ENCODE data around the gene ATRN. TPM values are rescaled to one million over a fixed set of nuclear protein-coding genes. Genes with fewer than 3 reads are reported as not detected.
A peak's percentile ranks its signal among the peaks of the same experiment; 100 is the strongest.

ATRN gene
- total and polyA plus RNA-seq, 2 experiments from 2014 or later, result 2.2 to 18.3 TPM

DNA sequence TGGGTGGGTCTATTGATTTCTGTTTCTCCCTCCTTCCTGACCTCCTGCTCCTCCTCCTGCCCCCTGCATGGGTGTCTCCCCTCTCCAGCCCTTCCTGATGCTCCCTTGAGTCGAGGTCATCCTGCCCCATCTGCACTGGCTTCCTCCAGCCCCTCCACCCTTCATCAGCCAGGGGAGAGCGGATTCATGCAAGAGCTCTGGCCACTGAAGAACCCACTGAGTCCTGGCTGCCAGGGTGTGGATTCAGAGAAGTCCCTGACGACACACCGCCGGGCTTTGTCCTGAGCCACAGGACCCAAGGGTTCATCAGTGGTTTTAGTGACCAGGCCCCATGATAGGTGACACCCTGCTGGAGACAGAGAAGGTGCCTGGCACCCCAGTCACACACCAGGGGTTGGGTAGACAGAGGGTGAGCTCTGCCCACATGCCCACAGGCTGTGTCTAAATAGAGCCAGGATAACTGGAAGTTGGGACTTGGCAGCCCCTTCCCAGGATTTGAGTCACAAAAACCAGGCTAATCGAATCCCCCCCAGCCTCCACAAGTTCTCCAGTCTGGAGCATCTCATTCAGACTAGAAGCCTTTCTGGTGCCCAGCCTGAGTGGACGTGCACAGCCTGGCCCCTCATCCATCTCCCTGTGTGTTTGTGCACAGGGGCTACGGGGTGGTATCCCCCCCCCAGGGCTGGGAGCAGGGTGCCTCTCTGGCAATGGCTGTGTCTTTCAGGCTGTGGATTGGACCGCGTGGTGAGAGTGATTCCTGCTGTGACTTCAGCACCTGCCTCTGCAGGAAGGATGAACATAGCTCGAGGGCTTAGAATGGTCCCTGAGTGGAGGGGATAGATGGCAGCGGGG is 191.2 kb downstream of the ATRN start:
- TF ChIP-seq JUNB (IDR thresholded peaks at IDR 0.05; ENCODE audit: unreplicated experiment), result no peak
- no peak for TF ChIP-seq EZH2 (IDR thresholded peaks at IDR 0.05; ENCODE audit: low read depth, unreplicated experiment)
- TF ChIP-seq ZNF331 (CRISPR knock-in tag; IDR thresholded peaks at IDR 0.05; ENCODE audit: low read depth), result no peak
- TF ChIP-seq, protein P1, sequence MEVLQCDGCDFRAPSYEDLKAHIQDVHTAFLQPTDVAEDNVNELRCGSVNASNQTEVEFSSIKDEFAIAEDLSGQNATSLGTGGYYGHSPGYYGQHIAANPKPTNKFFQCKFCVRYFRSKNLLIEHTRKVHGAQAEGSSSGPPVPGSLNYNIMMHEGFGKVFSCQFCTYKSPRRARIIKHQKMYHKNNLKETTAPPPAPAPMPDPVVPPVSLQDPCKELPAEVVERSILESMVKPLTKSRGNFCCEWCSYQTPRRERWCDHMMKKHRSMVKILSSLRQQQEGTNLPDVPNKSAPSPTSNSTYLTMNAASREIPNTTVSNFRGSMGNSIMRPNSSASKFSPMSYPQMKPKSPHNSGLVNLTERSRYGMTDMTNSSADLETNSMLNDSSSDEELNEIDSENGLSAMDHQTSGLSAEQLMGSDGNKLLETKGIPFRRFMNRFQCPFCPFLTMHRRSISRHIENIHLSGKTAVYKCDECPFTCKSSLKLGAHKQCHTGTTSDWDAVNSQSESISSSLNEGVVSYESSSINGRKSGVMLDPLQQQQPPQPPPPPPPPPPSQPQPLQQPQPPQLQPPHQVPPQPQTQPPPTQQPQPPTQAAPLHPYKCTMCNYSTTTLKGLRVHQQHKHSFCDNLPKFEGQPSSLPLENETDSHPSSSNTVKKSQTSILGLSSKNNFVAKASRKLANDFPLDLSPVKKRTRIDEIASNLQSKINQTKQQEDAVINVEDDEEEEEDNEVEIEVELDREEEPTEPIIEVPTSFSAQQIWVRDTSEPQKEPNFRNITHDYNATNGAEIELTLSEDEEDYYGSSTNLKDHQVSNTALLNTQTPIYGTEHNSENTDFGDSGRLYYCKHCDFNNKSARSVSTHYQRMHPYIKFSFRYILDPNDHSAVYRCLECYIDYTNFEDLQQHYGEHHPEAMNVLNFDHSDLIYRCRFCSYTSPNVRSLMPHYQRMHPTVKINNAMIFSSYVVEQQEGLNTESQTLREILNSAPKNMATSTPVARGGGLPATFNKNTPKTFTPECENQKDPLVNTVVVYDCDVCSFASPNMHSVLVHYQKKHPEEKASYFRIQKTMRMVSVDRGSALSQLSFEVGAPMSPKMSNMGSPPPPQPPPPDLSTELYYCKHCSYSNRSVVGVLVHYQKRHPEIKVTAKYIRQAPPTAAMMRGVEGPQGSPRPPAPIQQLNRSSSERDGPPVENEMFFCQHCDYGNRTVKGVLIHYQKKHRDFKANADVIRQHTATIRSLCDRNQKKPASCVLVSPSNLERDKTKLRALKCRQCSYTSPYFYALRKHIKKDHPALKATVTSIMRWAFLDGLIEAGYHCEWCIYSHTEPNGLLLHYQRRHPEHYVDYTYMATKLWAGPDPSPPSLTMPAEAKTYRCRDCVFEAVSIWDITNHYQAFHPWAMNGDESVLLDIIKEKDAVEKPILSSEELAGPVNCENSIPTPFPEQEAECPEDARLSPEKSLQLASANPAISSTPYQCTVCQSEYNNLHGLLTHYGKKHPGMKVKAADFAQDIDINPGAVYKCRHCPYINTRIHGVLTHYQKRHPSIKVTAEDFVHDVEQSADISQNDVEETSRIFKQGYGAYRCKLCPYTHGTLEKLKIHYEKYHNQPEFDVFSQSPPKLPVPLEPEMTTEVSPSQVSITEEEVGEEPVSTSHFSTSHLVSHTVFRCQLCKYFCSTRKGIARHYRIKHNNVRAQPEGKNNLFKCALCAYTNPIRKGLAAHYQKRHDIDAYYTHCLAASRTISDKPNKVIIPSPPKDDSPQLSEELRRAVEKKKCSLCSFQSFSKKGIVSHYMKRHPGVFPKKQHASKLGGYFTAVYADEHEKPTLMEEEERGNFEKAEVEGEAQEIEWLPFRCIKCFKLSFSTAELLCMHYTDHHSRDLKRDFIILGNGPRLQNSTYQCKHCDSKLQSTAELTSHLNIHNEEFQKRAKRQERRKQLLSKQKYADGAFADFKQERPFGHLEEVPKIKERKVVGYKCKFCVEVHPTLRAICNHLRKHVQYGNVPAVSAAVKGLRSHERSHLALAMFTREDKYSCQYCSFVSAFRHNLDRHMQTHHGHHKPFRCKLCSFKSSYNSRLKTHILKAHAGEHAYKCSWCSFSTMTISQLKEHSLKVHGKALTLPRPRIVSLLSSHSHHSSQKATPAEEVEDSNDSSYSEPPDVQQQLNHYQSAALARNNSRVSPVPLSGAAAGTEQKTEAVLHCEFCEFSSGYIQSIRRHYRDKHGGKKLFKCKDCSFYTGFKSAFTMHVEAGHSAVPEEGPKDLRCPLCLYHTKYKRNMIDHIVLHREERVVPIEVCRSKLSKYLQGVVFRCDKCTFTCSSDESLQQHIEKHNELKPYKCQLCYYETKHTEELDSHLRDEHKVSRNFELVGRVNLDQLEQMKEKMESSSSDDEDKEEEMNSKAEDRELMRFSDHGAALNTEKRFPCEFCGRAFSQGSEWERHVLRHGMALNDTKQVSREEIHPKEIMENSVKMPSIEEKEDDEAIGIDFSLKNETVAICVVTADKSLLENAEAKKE (CRISPR knock-in tag; IDR thresholded peaks at IDR 0.05), result no peak
- no peak for TF ChIP-seq ZNF114 (CRISPR knock-in tag; IDR thresholded peaks at IDR 0.05)
- no peak for TF ChIP-seq EZH2phosphoT487 (IDR thresholded peaks at IDR 0.05; ENCODE audit: unreplicated experiment)
- no peak for TF ChIP-seq NANOG (IDR thresholded peaks at IDR 0.05; ENCODE audit: borderline replicate concordance)
- no peak for TF ChIP-seq CREB1 (CRISPR knock-in tag; IDR thresholded peaks at IDR 0.05; ENCODE audit: low read depth)
- TF ChIP-seq, protein P2, sequence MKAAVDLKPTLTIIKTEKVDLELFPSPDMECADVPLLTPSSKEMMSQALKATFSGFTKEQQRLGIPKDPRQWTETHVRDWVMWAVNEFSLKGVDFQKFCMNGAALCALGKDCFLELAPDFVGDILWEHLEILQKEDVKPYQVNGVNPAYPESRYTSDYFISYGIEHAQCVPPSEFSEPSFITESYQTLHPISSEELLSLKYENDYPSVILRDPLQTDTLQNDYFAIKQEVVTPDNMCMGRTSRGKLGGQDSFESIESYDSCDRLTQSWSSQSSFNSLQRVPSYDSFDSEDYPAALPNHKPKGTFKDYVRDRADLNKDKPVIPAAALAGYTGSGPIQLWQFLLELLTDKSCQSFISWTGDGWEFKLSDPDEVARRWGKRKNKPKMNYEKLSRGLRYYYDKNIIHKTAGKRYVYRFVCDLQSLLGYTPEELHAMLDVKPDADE (IDR thresholded peaks at IDR 0.05), result no peak
- TF ChIP-seq, protein P3, sequence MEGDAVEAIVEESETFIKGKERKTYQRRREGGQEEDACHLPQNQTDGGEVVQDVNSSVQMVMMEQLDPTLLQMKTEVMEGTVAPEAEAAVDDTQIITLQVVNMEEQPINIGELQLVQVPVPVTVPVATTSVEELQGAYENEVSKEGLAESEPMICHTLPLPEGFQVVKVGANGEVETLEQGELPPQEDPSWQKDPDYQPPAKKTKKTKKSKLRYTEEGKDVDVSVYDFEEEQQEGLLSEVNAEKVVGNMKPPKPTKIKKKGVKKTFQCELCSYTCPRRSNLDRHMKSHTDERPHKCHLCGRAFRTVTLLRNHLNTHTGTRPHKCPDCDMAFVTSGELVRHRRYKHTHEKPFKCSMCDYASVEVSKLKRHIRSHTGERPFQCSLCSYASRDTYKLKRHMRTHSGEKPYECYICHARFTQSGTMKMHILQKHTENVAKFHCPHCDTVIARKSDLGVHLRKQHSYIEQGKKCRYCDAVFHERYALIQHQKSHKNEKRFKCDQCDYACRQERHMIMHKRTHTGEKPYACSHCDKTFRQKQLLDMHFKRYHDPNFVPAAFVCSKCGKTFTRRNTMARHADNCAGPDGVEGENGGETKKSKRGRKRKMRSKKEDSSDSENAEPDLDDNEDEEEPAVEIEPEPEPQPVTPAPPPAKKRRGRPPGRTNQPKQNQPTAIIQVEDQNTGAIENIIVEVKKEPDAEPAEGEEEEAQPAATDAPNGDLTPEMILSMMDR (conservative IDR thresholded peaks at IDR 0.05; ENCODE audit: low read depth in 2 of 2), result no peak
- no peak for TF ChIP-seq STAT1 (IDR thresholded peaks at IDR 0.05; ENCODE audit: unreplicated experiment)
- TF ChIP-seq POLR2AphosphoS5 (IDR thresholded peaks at IDR 0.05; ENCODE audit: low read depth), result no peak
- TF ChIP-seq, protein P4, sequence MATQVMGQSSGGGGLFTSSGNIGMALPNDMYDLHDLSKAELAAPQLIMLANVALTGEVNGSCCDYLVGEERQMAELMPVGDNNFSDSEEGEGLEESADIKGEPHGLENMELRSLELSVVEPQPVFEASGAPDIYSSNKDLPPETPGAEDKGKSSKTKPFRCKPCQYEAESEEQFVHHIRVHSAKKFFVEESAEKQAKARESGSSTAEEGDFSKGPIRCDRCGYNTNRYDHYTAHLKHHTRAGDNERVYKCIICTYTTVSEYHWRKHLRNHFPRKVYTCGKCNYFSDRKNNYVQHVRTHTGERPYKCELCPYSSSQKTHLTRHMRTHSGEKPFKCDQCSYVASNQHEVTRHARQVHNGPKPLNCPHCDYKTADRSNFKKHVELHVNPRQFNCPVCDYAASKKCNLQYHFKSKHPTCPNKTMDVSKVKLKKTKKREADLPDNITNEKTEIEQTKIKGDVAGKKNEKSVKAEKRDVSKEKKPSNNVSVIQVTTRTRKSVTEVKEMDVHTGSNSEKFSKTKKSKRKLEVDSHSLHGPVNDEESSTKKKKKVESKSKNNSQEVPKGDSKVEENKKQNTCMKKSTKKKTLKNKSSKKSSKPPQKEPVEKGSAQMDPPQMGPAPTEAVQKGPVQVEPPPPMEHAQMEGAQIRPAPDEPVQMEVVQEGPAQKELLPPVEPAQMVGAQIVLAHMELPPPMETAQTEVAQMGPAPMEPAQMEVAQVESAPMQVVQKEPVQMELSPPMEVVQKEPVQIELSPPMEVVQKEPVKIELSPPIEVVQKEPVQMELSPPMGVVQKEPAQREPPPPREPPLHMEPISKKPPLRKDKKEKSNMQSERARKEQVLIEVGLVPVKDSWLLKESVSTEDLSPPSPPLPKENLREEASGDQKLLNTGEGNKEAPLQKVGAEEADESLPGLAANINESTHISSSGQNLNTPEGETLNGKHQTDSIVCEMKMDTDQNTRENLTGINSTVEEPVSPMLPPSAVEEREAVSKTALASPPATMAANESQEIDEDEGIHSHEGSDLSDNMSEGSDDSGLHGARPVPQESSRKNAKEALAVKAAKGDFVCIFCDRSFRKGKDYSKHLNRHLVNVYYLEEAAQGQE (IDR thresholded peaks at IDR 0.05; ENCODE audit: unreplicated experiment), result no peak
- Mint-ChIP-seq H3K27ac (no peak overlapping the region), H3K4me1 (peaks cover 12% of the 10 kb centered on the region), H3K9me3 (peaks cover 2% of the 10 kb centered on the region; the same call in 2 of the 3 replicates), H3K36me3 (ENCODE audit: low read depth) (no peaks in the 10 kb centered on the region), H3K27me3 (ENCODE audit: insufficient read depth, low read depth, poor library complexity) (peaks cover 44% of the 10 kb centered on the region), H3K4me3 (peak overlapping the region; percentile 56; the same call in 1 of the 3 replicates)
- Histone ChIP-seq H2AFZ (no peak overlapping the region), H3K27me3 (ENCODE audit: insufficient read depth) (peaks cover 57% of the 10 kb centered on the region), H3K4me2 (no peak overlapping the region), H3F3A (replicated peaks; ENCODE audit: low read depth) (no peaks in the 10 kb centered on the region), H3K4me1 (ENCODE audit: insufficient read depth) (peaks cover 5% of the 10 kb centered on the region; the same call in 1 of the 2 replicates), H3K36me3 (ENCODE audit: insufficient read depth) (no peaks in the 10 kb centered on the region), H3K9me2 (ENCODE audit: insufficient read depth) (no peaks in the 10 kb centered on the region), H3K27ac (ENCODE audit: low read depth) (no peak overlapping the region), H3K4me3 (no peak overlapping the region), H3K79me2 (replicated peaks; ENCODE audit: insufficient read depth) (no peaks in the 10 kb centered on the region), H4K20me1 (replicated peaks; ENCODE audit: insufficient read depth) (no peaks in the 10 kb centered on the region)
- DNase-seq (ENCODE audit: low spot score) (no peak), ATAC-seq (no peak)
